ENCODE data around the gene TMEM175. TPM values are rescaled to one million over a fixed set of nuclear protein-coding genes. Genes with fewer than 3 reads are reported as not detected.

TMEM175 gene
- total and polyA plus RNA-seq, 9 of the 15 experiments (the other 6 are each of a cell fraction or from before 2014, with no cell fraction given) = 0.13 to 30.9 (median 9.4) TPM

GRCh38 chr4:993111-994029 lies 61.1 kb downstream of the TMEM175 start, which contains the start of gene SLC26A1 (continued):
- no peak for TF ChIP-seq RBM14 (IDR thresholded peaks at IDR 0.05; ENCODE audit: borderline replicate concordance, insufficient read depth, low read depth, low read length)
- no peak for TF ChIP-seq CTCFL (IDR thresholded peaks at IDR 0.05; ENCODE audit: borderline replicate concordance, insufficient read depth, low read depth, low read length, poor library complexity, severe bottlenecking)
- TF ChIP-seq MAZ (CRISPR knock-in tag; conservative IDR thresholded peaks at IDR 0.05 in 1 of 2, IDR thresholded peaks at IDR 0.05 in 1 of 2) = peak in 1 of 2 experiments; percentile 29; a peak in 2 of 4 replicates
- no peak for TF ChIP-seq E2F3 (CRISPR knock-in tag; IDR thresholded peaks at IDR 0.05)
- no peak for TF ChIP-seq ZNF696 (CRISPR knock-in tag; conservative IDR thresholded peaks at IDR 0.05)
- TF ChIP-seq SP1 (CRISPR knock-in tag; IDR thresholded peaks at IDR 0.05) = no peak
- peak; percentile 27; the same call in 1 of the 2 replicates for TF ChIP-seq L3MBTL2 (IDR thresholded peaks at IDR 0.05)
- TF ChIP-seq, protein P1, sequence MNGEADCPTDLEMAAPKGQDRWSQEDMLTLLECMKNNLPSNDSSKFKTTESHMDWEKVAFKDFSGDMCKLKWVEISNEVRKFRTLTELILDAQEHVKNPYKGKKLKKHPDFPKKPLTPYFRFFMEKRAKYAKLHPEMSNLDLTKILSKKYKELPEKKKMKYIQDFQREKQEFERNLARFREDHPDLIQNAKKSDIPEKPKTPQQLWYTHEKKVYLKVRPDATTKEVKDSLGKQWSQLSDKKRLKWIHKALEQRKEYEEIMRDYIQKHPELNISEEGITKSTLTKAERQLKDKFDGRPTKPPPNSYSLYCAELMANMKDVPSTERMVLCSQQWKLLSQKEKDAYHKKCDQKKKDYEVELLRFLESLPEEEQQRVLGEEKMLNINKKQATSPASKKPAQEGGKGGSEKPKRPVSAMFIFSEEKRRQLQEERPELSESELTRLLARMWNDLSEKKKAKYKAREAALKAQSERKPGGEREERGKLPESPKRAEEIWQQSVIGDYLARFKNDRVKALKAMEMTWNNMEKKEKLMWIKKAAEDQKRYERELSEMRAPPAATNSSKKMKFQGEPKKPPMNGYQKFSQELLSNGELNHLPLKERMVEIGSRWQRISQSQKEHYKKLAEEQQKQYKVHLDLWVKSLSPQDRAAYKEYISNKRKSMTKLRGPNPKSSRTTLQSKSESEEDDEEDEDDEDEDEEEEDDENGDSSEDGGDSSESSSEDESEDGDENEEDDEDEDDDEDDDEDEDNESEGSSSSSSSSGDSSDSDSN (IDR thresholded peaks at IDR 0.05; ENCODE audit: borderline replicate concordance in 1 of 2, low read depth in 2 of 2, low read length in 2 of 2) = peak in 1 of 2 experiments; percentile 49; a peak in 1 of 4 replicates
- TF ChIP-seq, protein P2, sequence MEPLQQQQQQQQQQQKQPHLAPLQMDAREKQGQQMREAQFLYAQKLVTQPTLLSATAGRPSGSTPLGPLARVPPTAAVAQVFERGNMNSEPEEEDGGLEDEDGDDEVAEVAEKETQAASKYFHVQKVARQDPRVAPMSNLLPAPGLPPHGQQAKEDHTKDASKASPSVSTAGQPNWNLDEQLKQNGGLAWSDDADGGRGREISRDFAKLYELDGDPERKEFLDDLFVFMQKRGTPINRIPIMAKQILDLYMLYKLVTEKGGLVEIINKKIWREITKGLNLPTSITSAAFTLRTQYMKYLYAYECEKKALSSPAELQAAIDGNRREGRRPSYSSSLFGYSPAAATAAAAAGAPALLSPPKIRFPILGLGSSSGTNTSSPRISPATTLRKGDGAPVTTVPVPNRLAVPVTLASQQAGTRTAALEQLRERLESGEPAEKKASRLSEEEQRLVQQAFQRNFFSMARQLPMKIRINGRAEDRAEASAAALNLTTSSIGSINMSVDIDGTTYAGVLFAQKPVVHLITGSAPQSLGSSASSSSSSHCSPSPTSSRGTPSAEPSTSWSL (CRISPR knock-in tag; IDR thresholded peaks at IDR 0.05; ENCODE audit: borderline replicate concordance) = no peak
- TF ChIP-seq CBX3 (IDR thresholded peaks at IDR 0.05; ENCODE audit: borderline replicate concordance in 1 of 2, low read length in 2 of 2) = no peak
- TF ChIP-seq ARHGAP35 (IDR thresholded peaks at IDR 0.05; ENCODE audit: partially characterized antibody) = no peak
- TF ChIP-seq, protein P3, sequence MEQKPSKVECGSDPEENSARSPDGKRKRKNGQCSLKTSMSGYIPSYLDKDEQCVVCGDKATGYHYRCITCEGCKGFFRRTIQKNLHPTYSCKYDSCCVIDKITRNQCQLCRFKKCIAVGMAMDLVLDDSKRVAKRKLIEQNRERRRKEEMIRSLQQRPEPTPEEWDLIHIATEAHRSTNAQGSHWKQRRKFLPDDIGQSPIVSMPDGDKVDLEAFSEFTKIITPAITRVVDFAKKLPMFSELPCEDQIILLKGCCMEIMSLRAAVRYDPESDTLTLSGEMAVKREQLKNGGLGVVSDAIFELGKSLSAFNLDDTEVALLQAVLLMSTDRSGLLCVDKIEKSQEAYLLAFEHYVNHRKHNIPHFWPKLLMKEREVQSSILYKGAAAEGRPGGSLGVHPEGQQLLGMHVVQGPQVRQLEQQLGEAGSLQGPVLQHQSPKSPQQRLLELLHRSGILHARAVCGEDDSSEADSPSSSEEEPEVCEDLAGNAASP (IDR thresholded peaks at IDR 0.05) = no peak

Measured in K562 (cell line).